ENCODE results near the gene PUS1. TPM values are rescaled to one million over a fixed set of nuclear protein-coding genes. Genes with fewer than 3 reads are reported as not detected.

The PUS1 gene
- total and polyA plus RNA-seq, 2 experiments from 2014 or later = 10.2 to 10.7 TPM

DNA sequence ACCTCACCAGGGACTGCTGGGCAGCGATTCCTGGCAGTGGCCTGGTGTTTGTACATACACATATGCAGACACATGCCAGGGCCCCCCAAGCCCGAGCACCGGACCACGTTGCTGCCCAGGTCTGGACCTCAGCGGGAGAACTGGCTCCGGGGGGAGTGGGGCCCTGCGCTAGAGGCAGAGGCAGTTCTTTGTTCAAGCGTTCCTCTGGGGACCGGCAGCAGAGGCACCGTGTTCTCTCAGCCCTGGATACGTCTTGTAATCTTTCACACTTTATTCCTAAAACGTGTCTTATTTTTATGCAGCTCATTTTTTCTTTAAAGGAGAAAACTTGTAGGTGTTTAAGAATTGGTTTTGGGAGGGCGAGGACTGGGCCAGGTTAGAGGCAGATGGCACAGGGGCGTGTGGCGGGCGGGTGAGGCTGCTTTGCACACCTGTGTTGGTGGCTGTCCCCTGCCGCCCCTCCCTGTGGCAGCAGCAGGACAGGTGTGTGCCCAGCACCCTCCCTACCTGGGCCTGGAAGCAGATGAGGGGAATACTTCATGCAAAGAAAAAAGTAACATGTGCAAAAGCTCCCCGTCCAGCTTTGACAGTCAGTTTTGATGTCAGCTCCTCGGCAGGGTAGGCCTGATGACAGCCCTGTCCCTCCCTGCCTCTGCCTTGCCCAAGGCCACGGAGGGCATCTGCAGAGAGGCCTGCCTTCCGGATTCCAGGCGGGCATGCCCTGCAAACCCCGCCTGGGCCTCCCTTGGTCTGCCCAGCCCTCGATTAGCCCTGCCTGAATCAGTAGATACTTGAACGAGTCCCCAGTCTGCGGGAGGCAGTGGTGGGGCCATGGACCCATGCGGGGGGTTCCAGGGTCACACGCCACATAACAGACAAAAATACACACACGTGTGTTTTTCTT lies 7.0 kb upstream of the PUS1 start:
- H4K20me1 ChIP-seq (ENCODE audit: insufficient read depth, poor library complexity, severe bottlenecking) = no peaks in the 10 kb centered on the region
- no peaks in the 10 kb centered on the region for H3K79me2 ChIP-seq
- H2AFZ ChIP-seq = no peak overlapping the region
- H3K27ac ChIP-seq = no peak overlapping the region
- H3K4me1 ChIP-seq (ENCODE audit: insufficient read depth) = no peaks in the 10 kb centered on the region
- no peak for DNase-seq (ENCODE audit: low spot score)
- no peaks in the 10 kb centered on the region for H3K9me3 ChIP-seq (ENCODE audit: low read depth)
- TF ChIP-seq, protein P1, sequence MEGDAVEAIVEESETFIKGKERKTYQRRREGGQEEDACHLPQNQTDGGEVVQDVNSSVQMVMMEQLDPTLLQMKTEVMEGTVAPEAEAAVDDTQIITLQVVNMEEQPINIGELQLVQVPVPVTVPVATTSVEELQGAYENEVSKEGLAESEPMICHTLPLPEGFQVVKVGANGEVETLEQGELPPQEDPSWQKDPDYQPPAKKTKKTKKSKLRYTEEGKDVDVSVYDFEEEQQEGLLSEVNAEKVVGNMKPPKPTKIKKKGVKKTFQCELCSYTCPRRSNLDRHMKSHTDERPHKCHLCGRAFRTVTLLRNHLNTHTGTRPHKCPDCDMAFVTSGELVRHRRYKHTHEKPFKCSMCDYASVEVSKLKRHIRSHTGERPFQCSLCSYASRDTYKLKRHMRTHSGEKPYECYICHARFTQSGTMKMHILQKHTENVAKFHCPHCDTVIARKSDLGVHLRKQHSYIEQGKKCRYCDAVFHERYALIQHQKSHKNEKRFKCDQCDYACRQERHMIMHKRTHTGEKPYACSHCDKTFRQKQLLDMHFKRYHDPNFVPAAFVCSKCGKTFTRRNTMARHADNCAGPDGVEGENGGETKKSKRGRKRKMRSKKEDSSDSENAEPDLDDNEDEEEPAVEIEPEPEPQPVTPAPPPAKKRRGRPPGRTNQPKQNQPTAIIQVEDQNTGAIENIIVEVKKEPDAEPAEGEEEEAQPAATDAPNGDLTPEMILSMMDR (IDR thresholded peaks at IDR 0.05; ENCODE audit: poor library complexity) = no peak
- TF ChIP-seq EZH2phosphoT487 (IDR thresholded peaks at IDR 0.05; ENCODE audit: low read depth, severe bottlenecking, unreplicated experiment) = no peak
- TF ChIP-seq EZH2 (IDR thresholded peaks at IDR 0.05; ENCODE audit: borderline replicate concordance) = no peak
- H3K9me2 ChIP-seq (replicated peaks; ENCODE audit: insufficient read depth) = no peaks in the 10 kb centered on the region
- no peak overlapping the region for H3K4me3 ChIP-seq
- H3K4me2 ChIP-seq = no peak overlapping the region
- WGBS (ENCODE audit: low lambda C conversion rate, missing lambda C conversion rate) = 91% methylated on average over 29 of the region's 29 CpGs
- no peaks in the 10 kb centered on the region for H3K27me3 ChIP-seq
- H3K36me3 ChIP-seq (replicated peaks; ENCODE audit: insufficient read depth, low read depth) = no peaks in the 10 kb centered on the region

DNA sequence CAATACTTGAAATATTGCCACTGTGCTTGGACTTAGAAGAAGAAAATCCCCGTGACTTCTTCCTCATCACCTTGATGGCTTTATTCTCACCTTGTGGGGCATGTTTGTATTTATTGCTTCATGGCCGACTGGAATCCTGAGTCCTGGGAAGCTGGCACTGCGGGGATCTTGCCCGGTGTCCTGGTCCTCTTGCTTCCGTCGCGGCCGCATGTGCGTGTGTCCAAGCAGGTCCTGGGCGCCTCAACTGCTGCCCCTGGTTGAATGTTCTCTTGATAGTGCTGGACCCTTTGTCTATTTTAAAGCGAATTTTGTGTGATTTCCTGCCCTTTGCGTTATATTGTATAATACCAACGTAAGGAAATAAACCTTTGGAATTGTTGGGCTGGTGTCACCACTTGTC lies 6.3 kb upstream of the PUS1 start:
- no peak overlapping the region for H3K4me3 ChIP-seq
- no peaks in the 10 kb centered on the region for H3K27me3 ChIP-seq
- no peaks in the 10 kb centered on the region for H3K4me1 ChIP-seq (ENCODE audit: insufficient read depth)
- H4K20me1 ChIP-seq (ENCODE audit: insufficient read depth, poor library complexity, severe bottlenecking) = no peaks in the 10 kb centered on the region
- no peak overlapping the region for H3K27ac ChIP-seq
- 93% methylated on average over 13 of the region's 13 CpGs for WGBS (ENCODE audit: low lambda C conversion rate, missing lambda C conversion rate)
- H2AFZ ChIP-seq = no peak overlapping the region
- DNase-seq (ENCODE audit: low spot score) = no peak
- TF ChIP-seq EZH2phosphoT487 (IDR thresholded peaks at IDR 0.05; ENCODE audit: low read depth, severe bottlenecking, unreplicated experiment) = no peak
- TF ChIP-seq, protein P1 (IDR thresholded peaks at IDR 0.05; ENCODE audit: poor library complexity) = no peak
- no peak for TF ChIP-seq EZH2 (IDR thresholded peaks at IDR 0.05; ENCODE audit: borderline replicate concordance)
- no peaks in the 10 kb centered on the region for H3K79me2 ChIP-seq
- H3K9me2 ChIP-seq (replicated peaks; ENCODE audit: insufficient read depth) = no peaks in the 10 kb centered on the region
- H3K36me3 ChIP-seq (replicated peaks; ENCODE audit: insufficient read depth, low read depth) = no peaks in the 10 kb centered on the region
- H3K4me2 ChIP-seq = no peak overlapping the region
- no peaks in the 10 kb centered on the region for H3K9me3 ChIP-seq (ENCODE audit: low read depth)

DNA sequence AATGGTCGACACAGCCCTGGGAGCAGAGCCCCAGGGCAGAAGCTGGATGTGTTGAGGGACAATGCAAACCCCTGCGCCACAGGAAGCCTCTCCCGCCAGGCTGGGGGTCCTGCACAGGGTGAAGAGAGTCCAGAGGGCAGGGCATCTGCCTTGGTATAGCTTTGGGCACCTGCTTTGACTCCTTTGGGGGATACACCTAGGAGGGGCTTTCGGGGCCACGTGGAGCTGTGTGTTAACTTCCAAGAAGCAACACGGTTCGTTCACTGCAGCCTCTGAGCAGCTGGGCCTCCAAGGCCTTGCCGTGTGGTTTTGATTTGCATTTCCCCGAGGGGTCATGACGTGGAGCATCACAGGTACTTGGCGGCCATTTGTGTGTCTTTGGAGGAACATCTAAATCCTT lies 5.8 kb upstream of the PUS1 start:
- H3K79me2 ChIP-seq = no peaks in the 10 kb centered on the region
- H3K4me3 ChIP-seq = no peak overlapping the region
- no peak overlapping the region for H3K27ac ChIP-seq
- no peaks in the 10 kb centered on the region for H3K36me3 ChIP-seq (replicated peaks; ENCODE audit: insufficient read depth, low read depth)
- no peak for TF ChIP-seq EZH2 (IDR thresholded peaks at IDR 0.05; ENCODE audit: borderline replicate concordance)
- no peak for TF ChIP-seq EZH2phosphoT487 (IDR thresholded peaks at IDR 0.05; ENCODE audit: low read depth, severe bottlenecking, unreplicated experiment)
- H3K27me3 ChIP-seq = no peaks in the 10 kb centered on the region
- no peak overlapping the region for H2AFZ ChIP-seq
- no peaks in the 10 kb centered on the region for H3K9me2 ChIP-seq (replicated peaks; ENCODE audit: insufficient read depth)
- no peaks in the 10 kb centered on the region for H3K9me3 ChIP-seq (ENCODE audit: low read depth)
- H3K4me2 ChIP-seq = no peak overlapping the region
- DNase-seq (ENCODE audit: low spot score) = no peak
- H3K4me1 ChIP-seq (ENCODE audit: insufficient read depth) = no peaks in the 10 kb centered on the region
- 84% methylated on average over 11 of the region's 11 CpGs for WGBS (ENCODE audit: low lambda C conversion rate, missing lambda C conversion rate)
- no peaks in the 10 kb centered on the region for H4K20me1 ChIP-seq (ENCODE audit: insufficient read depth, poor library complexity, severe bottlenecking)

Measured in hepatocyte (in vitro differentiated cells).